GM23338 (cell line): ENCODE measurements around the gene KLRG1. TPM values are rescaled to one million over a fixed set of nuclear protein-coding genes. Genes with fewer than 3 reads are reported as not detected.

Experiments used
- ATAC-seq: fragments of 200-7000 bp; cut with Tn5 transposase; 3 replicates; pipeline ENCODE4 v1.9.1; 2020
- DNase-seq: peaks from one replicate; pipeline ENCODE4 v3.0.0-alpha.2; 2015; ENCODE audit warnings: low spot score
- H2AFZ ChIP-seq: fragments of 200-600 bp; sonication (generic); 2 replicates; pipeline ENCODE4 v1.8.0; 2016; ENCODE audit warnings: antibody characterized with exemption, mild to moderate bottlenecking, moderate library complexity
- H3F3A ChIP-seq: fragments of 200-600 bp; sonication (generic); replicated peaks from 2 replicates; pipeline ENCODE4 v1.8.0; 2017; ENCODE audit warnings: antibody characterized with exemption, mixed run types, low read depth
- H3K27ac ChIP-seq: fragments of 200-600 bp; sonication (generic); 2 replicates; pipeline ENCODE4 v1.6.1; 2016; ENCODE audit warnings: low read depth
- H3K27me3 ChIP-seq: fragments of 200-600 bp; sonication (generic); 2 replicates; pipeline ENCODE4 v1.8.0; 2016; ENCODE audit warnings: mild to moderate bottlenecking, mixed run types, moderate library complexity; ENCODE audit not compliant: insufficient read depth
- H3K36me3 ChIP-seq: fragments of 200-600 bp; sonication (generic); 2 replicates; pipeline ENCODE4 v1.8.0; 2016; ENCODE audit warnings: mild to moderate bottlenecking; ENCODE audit not compliant: insufficient read depth
- H3K4me1 ChIP-seq: fragments of 200-600 bp; sonication (generic); 2 replicates; pipeline ENCODE4 v1.8.0; 2016; ENCODE audit warnings: mild to moderate bottlenecking, moderate library complexity; ENCODE audit not compliant: insufficient read depth
- H3K4me2 ChIP-seq: fragments of 200-600 bp; sonication (generic); 2 replicates; pipeline ENCODE4 v1.7.1; 2017; ENCODE audit warnings: mixed run types
- H3K4me3 ChIP-seq: fragments of 200-600 bp; sonication (generic); 2 replicates; pipeline ENCODE4 v1.6.1; 2016; ENCODE audit warnings: mixed run types
- H3K79me2 ChIP-seq: fragments of 200-600 bp; sonication (generic); replicated peaks from 2 replicates; pipeline ENCODE4 v1.8.0; 2017; ENCODE audit warnings: mild to moderate bottlenecking; ENCODE audit not compliant: insufficient read depth
- H3K9me2 ChIP-seq: fragments of 200-600 bp; sonication (generic); 2 replicates; pipeline ENCODE4 v1.8.0; 2017; ENCODE audit not compliant: insufficient read depth
- H4K20me1 ChIP-seq: fragments of 200-600 bp; sonication (generic); replicated peaks from 2 replicates; pipeline ENCODE4 v1.8.0; 2017; ENCODE audit warnings: mild to moderate bottlenecking; ENCODE audit not compliant: insufficient read depth
- H3K27ac Mint-ChIP-seq: 2 replicates; pipeline ENCODE4 v1.8.0; 2020; ENCODE audit warnings: inconsistent platforms, mild to moderate bottlenecking, moderate library complexity, mixed read lengths
- H3K27me3 Mint-ChIP-seq: 3 replicates; pipeline ENCODE4 v1.8.0; 2022; ENCODE audit warnings: low read depth, mild to moderate bottlenecking, moderate library complexity, mixed read lengths, inconsistent platforms; ENCODE audit not compliant: insufficient read depth, poor library complexity
- H3K36me3 Mint-ChIP-seq: 3 replicates; pipeline ENCODE4 v1.8.0; 2021; ENCODE audit warnings: low read depth, mild to moderate bottlenecking, inconsistent platforms, moderate library complexity, mixed read lengths
- H3K4me1 Mint-ChIP-seq: 3 replicates; pipeline ENCODE4 v1.8.0; 2020; ENCODE audit warnings: mild to moderate bottlenecking, inconsistent platforms, mixed read lengths
- H3K4me3 Mint-ChIP-seq: 3 replicates; pipeline ENCODE4 v1.8.0; 2021; ENCODE audit warnings: moderate library complexity, mild to moderate bottlenecking, inconsistent platforms, mixed read lengths
- H3K9me3 Mint-ChIP-seq: 3 replicates; pipeline ENCODE4 v1.8.0; 2020; ENCODE audit warnings: moderate library complexity, mild to moderate bottlenecking, inconsistent platforms, mixed read lengths
- CREB1 ChIP-seq: fragments of 250-450 bp; sonication (Bioruptor Pico); IDR thresholded peaks from 2 replicates; pipeline ENCODE4 v1.5.0; 2020; ENCODE audit warnings: low read depth, mild to moderate bottlenecking, moderate library complexity
- EZH2 ChIP-seq: fragments of 200-600 bp; sonication (generic); IDR thresholded peaks from one replicate; pipeline ENCODE4 v1.8.0; 2017; ENCODE audit warnings: antibody characterized with exemption, mild to moderate bottlenecking, low read depth; ENCODE audit not compliant: unreplicated experiment
- EZH2phosphoT487 ChIP-seq: fragments of 200-600 bp; sonication (generic); IDR thresholded peaks from one replicate; pipeline ENCODE4 v1.8.1; 2018; ENCODE audit warnings: antibody characterized with exemption; ENCODE audit not compliant: unreplicated experiment
- JUNB ChIP-seq: IDR thresholded peaks from one replicate; pipeline ENCODE4 v1.6.1; 2016; ENCODE audit warnings: antibody characterized with exemption; ENCODE audit not compliant: unreplicated experiment
- NANOG ChIP-seq: IDR thresholded peaks from 2 replicates; pipeline ENCODE4 v1.6.1; 2016; ENCODE audit warnings: antibody characterized with exemption, borderline replicate concordance
- POLR2AphosphoS5 ChIP-seq: IDR thresholded peaks from 2 replicates; pipeline ENCODE4 v1.6.1; 2016; ENCODE audit warnings: antibody characterized with exemption, low read depth
- STAT1 ChIP-seq: IDR thresholded peaks from one replicate; pipeline ENCODE4 v1.6.1; 2016; ENCODE audit warnings: antibody characterized with exemption; ENCODE audit not compliant: unreplicated experiment
- ZNF114 ChIP-seq: fragments of 250-450 bp; sonication (Bioruptor Pico); IDR thresholded peaks from 2 replicates; pipeline ENCODE4 v1.5.0; 2020; ENCODE audit warnings: mild to moderate bottlenecking, moderate library complexity
- ZNF331 ChIP-seq: fragments of 250-450 bp; sonication (Bioruptor Pico); IDR thresholded peaks from 2 replicates; pipeline ENCODE4 v1.5.0; 2020; ENCODE audit warnings: low read depth, mild to moderate bottlenecking, moderate library complexity
- polyA plus RNA-seq: library from polyadenylated mRNA; unstranded; fragments of >200 nt; fragmentation: Nextera tagmentation; extraction: Ambion mirVana; gene quantifications from 2 replicates; pipeline ENCODE4 v1.2.1, GENCODE V29; 2016
- total RNA-seq: library from RNA; depleted of rRNA; stranded (reverse); fragments of >200 nt; shearing (Covaris generic); gene quantifications from 2 replicates; pipeline ENCODE4 v1.2.3, GENCODE V29; 2014
- TF ChIP-seq, protein P1 (sequence below): IDR thresholded peaks from 2 replicates; pipeline ENCODE4 v1.6.1; 2016; ENCODE audit warnings: antibody characterized with exemption
- TF ChIP-seq, protein P2 (sequence below): IDR thresholded peaks from one replicate; pipeline ENCODE4 v1.6.1; 2018; ENCODE audit warnings: antibody characterized with exemption; ENCODE audit not compliant: unreplicated experiment
- TF ChIP-seq, protein P3 (sequence below), 2 experiments: fragments of 200-600 bp in 1 of 2; sonication (generic) in 1 of 2; conservative IDR thresholded peaks; 2 replicates each; pipeline versions ENCODE4 v1.5.1 to v1.6.1; 2016 to 2017; ENCODE audit warnings: antibody characterized with exemption in 2 of 2, low read depth in 2 of 2, mild to moderate bottlenecking in 2 of 2, moderate library complexity in 1 of 2
- TF ChIP-seq, protein P4 (sequence below): fragments of 250-450 bp; sonication (Bioruptor Pico); IDR thresholded peaks from 2 replicates; pipeline ENCODE4 v1.5.0; 2020; ENCODE audit warnings: mild to moderate bottlenecking, moderate library complexity

The KLRG1 gene
- total and polyA plus RNA-seq, 2 experiments from 2014 or later: 5.1 to 7.9 TPM

DNA sequence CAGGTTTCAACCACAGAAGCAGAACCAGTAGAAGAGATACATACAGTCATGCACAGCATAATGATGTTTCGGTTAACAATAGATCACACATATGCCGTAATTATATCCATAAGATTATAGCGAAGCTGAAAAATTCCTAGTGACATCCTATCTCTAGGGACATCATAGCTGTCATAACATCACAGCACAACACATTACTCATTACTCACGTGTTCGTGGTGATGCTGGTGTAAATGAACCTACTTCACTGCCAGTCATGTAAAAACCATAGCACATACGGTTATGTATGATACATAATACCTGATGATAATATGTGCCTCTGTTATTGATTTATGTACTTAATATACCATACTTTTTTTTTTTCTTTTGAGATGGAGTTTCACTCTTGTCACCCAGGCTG, 44.7 kb downstream of the KLRG1 start:
- Histone ChIP-seq H3K9me2 (no peaks in the 10 kb centered on the region; the same call in 1 of the 2 replicates), H2AFZ (no peak overlapping the region), H3F3A (no peaks in the 10 kb centered on the region), H3K4me3 (no peak overlapping the region), H4K20me1 (no peaks in the 10 kb centered on the region), H3K27me3 (no peaks in the 10 kb centered on the region), H3K4me1 (peaks cover 6% of the 10 kb centered on the region; the same call in 1 of the 2 replicates), H3K27ac (no peak overlapping the region), H3K79me2 (no peaks in the 10 kb centered on the region), H3K36me3 (no peaks in the 10 kb centered on the region), H3K4me2 (no peak overlapping the region)
- ATAC-seq (no peak), DNase-seq (no peak)
- no peaks in the 10 kb centered on the region; the same call in 1 of the 3 replicates for H3K36me3 Mint-ChIP-seq
- no peak overlapping the region for H3K4me3 Mint-ChIP-seq
- H3K4me1 Mint-ChIP-seq: peaks cover 4% of the 10 kb centered on the region; the same call in 2 of the 3 replicates
- TF ChIP-seq, protein P1, sequence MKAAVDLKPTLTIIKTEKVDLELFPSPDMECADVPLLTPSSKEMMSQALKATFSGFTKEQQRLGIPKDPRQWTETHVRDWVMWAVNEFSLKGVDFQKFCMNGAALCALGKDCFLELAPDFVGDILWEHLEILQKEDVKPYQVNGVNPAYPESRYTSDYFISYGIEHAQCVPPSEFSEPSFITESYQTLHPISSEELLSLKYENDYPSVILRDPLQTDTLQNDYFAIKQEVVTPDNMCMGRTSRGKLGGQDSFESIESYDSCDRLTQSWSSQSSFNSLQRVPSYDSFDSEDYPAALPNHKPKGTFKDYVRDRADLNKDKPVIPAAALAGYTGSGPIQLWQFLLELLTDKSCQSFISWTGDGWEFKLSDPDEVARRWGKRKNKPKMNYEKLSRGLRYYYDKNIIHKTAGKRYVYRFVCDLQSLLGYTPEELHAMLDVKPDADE: no peak
- TF ChIP-seq EZH2 (no peak), ZNF114 (CRISPR knock-in tag) (no peak), NANOG (no peak), CREB1 (CRISPR knock-in tag) (no peak), JUNB (no peak), STAT1 (no peak), POLR2AphosphoS5 (no peak), ZNF331 (no peak), EZH2phosphoT487 (no peak)
- TF ChIP-seq, protein P2, sequence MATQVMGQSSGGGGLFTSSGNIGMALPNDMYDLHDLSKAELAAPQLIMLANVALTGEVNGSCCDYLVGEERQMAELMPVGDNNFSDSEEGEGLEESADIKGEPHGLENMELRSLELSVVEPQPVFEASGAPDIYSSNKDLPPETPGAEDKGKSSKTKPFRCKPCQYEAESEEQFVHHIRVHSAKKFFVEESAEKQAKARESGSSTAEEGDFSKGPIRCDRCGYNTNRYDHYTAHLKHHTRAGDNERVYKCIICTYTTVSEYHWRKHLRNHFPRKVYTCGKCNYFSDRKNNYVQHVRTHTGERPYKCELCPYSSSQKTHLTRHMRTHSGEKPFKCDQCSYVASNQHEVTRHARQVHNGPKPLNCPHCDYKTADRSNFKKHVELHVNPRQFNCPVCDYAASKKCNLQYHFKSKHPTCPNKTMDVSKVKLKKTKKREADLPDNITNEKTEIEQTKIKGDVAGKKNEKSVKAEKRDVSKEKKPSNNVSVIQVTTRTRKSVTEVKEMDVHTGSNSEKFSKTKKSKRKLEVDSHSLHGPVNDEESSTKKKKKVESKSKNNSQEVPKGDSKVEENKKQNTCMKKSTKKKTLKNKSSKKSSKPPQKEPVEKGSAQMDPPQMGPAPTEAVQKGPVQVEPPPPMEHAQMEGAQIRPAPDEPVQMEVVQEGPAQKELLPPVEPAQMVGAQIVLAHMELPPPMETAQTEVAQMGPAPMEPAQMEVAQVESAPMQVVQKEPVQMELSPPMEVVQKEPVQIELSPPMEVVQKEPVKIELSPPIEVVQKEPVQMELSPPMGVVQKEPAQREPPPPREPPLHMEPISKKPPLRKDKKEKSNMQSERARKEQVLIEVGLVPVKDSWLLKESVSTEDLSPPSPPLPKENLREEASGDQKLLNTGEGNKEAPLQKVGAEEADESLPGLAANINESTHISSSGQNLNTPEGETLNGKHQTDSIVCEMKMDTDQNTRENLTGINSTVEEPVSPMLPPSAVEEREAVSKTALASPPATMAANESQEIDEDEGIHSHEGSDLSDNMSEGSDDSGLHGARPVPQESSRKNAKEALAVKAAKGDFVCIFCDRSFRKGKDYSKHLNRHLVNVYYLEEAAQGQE: no peak
- TF ChIP-seq, protein P3, sequence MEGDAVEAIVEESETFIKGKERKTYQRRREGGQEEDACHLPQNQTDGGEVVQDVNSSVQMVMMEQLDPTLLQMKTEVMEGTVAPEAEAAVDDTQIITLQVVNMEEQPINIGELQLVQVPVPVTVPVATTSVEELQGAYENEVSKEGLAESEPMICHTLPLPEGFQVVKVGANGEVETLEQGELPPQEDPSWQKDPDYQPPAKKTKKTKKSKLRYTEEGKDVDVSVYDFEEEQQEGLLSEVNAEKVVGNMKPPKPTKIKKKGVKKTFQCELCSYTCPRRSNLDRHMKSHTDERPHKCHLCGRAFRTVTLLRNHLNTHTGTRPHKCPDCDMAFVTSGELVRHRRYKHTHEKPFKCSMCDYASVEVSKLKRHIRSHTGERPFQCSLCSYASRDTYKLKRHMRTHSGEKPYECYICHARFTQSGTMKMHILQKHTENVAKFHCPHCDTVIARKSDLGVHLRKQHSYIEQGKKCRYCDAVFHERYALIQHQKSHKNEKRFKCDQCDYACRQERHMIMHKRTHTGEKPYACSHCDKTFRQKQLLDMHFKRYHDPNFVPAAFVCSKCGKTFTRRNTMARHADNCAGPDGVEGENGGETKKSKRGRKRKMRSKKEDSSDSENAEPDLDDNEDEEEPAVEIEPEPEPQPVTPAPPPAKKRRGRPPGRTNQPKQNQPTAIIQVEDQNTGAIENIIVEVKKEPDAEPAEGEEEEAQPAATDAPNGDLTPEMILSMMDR (conservative IDR thresholded peaks at IDR 0.05; ENCODE audit: low read depth in 2 of 2): no peak
- TF ChIP-seq, protein P4, sequence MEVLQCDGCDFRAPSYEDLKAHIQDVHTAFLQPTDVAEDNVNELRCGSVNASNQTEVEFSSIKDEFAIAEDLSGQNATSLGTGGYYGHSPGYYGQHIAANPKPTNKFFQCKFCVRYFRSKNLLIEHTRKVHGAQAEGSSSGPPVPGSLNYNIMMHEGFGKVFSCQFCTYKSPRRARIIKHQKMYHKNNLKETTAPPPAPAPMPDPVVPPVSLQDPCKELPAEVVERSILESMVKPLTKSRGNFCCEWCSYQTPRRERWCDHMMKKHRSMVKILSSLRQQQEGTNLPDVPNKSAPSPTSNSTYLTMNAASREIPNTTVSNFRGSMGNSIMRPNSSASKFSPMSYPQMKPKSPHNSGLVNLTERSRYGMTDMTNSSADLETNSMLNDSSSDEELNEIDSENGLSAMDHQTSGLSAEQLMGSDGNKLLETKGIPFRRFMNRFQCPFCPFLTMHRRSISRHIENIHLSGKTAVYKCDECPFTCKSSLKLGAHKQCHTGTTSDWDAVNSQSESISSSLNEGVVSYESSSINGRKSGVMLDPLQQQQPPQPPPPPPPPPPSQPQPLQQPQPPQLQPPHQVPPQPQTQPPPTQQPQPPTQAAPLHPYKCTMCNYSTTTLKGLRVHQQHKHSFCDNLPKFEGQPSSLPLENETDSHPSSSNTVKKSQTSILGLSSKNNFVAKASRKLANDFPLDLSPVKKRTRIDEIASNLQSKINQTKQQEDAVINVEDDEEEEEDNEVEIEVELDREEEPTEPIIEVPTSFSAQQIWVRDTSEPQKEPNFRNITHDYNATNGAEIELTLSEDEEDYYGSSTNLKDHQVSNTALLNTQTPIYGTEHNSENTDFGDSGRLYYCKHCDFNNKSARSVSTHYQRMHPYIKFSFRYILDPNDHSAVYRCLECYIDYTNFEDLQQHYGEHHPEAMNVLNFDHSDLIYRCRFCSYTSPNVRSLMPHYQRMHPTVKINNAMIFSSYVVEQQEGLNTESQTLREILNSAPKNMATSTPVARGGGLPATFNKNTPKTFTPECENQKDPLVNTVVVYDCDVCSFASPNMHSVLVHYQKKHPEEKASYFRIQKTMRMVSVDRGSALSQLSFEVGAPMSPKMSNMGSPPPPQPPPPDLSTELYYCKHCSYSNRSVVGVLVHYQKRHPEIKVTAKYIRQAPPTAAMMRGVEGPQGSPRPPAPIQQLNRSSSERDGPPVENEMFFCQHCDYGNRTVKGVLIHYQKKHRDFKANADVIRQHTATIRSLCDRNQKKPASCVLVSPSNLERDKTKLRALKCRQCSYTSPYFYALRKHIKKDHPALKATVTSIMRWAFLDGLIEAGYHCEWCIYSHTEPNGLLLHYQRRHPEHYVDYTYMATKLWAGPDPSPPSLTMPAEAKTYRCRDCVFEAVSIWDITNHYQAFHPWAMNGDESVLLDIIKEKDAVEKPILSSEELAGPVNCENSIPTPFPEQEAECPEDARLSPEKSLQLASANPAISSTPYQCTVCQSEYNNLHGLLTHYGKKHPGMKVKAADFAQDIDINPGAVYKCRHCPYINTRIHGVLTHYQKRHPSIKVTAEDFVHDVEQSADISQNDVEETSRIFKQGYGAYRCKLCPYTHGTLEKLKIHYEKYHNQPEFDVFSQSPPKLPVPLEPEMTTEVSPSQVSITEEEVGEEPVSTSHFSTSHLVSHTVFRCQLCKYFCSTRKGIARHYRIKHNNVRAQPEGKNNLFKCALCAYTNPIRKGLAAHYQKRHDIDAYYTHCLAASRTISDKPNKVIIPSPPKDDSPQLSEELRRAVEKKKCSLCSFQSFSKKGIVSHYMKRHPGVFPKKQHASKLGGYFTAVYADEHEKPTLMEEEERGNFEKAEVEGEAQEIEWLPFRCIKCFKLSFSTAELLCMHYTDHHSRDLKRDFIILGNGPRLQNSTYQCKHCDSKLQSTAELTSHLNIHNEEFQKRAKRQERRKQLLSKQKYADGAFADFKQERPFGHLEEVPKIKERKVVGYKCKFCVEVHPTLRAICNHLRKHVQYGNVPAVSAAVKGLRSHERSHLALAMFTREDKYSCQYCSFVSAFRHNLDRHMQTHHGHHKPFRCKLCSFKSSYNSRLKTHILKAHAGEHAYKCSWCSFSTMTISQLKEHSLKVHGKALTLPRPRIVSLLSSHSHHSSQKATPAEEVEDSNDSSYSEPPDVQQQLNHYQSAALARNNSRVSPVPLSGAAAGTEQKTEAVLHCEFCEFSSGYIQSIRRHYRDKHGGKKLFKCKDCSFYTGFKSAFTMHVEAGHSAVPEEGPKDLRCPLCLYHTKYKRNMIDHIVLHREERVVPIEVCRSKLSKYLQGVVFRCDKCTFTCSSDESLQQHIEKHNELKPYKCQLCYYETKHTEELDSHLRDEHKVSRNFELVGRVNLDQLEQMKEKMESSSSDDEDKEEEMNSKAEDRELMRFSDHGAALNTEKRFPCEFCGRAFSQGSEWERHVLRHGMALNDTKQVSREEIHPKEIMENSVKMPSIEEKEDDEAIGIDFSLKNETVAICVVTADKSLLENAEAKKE (CRISPR knock-in tag): no peak
- H3K9me3 Mint-ChIP-seq: peaks cover 3% of the 10 kb centered on the region; the same call in 1 of the 3 replicates
- peaks cover 2% of the 10 kb centered on the region for H3K27me3 Mint-ChIP-seq
- no peak overlapping the region for H3K27ac Mint-ChIP-seq
